Activated CD4-positive, CD25-positive, alpha-beta regulatory T cell treated with anti-CD3 and anti-CD28 coated beads, Interleukin-2, amount 50 U/mL, for 24 hours (primary cell): ENCODE measurements around the gene AKNA.
"Not testable (repeated sequence)": the region's sequence is repeated elsewhere in the genome, so short reads cannot be mapped to it uniquely, and the experiment has no call there.

ENCODE experiments used
- ATAC-seq, 2 donors: fragments of 150-1000 bp; cut with Tn5 transposase; one replicate each; pipeline ENCODE4 v1.10.0; 2021; ENCODE audit warnings: mild to moderate bottlenecking in 1 of 2, moderate library complexity in 1 of 2

The AKNA gene

DNA sequence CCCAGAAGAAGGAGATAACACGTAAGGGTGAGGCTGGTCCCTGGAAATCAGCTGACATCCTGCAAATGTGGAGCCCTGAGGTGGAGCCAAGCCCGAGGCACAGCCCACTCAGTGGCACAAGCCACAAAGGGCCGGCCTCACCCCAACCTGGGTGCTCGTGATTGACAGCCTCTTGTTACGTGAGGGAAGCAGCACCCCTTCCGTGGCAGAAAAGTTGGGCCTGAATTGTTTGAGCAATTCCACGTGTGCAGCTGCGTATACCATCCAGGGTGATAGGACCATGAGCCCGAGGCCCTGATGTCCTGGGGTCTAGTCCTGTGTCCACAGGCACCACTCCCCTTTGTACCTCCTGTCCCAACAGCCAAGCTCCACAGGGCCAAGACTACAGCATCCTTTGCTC lies 53.3 kb downstream of the AKNA start:
- ATAC-seq: no peak

- ATAC-seq: not testable (repeated sequence)
These were observed 54.1 kb downstream of the AKNA start for GRCh38 chr9:114333718-114334117.

GRCh38 chr9:114332474-114333040 lies 55.2 kb downstream of the AKNA start:
- not testable (repeated sequence) for ATAC-seq

GRCh38 chr9:114331229-114332195 lies 56.3 kb downstream of the AKNA start:
- peak in 1 of 2 donors; percentile 23 for ATAC-seq

DNA sequence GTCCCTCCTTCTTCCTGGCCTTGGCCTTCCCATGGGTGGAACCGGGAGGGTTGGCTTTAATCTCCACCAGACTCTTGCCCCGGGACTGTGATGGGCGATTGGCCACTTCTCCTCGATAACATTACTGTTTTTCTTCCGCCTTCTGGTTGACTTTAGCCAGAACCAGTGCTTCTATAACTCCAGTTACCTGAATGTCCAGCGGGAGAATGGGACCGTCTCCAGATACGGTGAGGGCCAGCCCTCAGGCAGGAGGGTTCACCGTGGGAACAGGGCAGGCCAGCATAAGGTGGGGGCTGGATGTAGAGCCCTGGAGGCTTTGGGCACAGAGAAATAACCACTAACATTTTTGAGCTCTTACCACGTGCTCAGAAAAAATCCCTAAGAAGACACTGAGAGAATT lies 57.1 kb downstream of the AKNA start:
- no peak for ATAC-seq

- ATAC-seq: not testable (repeated sequence)
These were observed 58.2 kb downstream of the AKNA start, which contains the start of gene ORM2 for GRCh38 chr9:114329625-114330022. Gene ORM2 (plus strand): TSS chr9:114329869. CDS start chr9:114329905, 36 bp downstream.

DNA sequence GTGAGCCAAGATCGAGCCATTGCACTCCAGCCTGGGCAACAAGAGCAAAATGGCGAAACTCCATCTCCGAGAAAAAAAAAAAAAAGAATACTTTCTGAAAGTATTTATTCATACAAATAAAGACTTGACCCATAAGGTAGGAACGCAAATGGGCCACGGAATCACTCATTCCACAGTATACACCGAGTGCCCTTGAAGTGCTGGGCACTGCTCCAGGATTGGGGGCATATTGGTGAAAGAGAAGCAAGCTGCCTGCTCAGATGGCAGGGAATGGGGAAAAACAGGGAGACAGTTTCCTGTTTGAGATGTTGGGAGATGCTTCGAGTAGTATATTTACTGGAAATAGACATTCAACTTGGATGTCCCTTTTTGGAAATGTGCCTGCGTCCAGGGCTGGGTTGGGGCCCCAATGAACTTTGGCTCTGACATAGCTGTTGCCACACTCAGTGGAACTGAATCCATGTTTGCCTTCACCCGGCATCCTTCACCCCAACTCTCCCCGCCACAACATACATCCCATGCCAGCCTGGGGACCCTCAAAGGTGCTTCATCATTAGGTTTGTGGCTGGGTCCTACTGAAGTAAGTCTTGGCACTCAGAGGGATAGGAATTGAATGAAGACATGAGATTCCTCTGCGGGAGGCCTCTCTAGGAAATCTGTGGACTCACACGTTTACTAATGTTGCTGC lies 58.7 kb downstream of the AKNA start:
- ATAC-seq: not testable (repeated sequence)

- ATAC-seq: not testable (repeated sequence)
These were observed 59.4 kb downstream of the AKNA start for GRCh38 chr9:114328357-114328820.

DNA sequence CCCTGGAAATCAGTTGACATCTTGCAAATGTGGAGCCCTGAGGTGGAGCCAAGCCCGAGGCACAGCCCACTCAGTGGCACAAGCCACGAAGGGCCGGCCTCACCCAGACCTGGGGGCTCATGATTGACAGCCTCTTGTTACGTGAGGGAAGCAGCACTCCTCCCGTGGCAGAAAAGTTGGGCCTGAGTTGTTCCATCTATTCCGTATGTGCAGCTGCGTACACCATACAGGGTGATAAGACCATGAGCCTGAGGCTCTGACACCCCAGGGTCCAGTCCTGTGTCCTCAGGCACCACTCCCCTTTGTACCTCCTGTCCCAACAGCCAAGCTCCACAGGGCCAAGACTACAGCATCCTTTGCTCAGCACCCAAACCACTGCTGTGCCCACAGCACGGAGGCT lies 60.0 kb downstream of the AKNA start:
- no peak for ATAC-seq

DNA sequence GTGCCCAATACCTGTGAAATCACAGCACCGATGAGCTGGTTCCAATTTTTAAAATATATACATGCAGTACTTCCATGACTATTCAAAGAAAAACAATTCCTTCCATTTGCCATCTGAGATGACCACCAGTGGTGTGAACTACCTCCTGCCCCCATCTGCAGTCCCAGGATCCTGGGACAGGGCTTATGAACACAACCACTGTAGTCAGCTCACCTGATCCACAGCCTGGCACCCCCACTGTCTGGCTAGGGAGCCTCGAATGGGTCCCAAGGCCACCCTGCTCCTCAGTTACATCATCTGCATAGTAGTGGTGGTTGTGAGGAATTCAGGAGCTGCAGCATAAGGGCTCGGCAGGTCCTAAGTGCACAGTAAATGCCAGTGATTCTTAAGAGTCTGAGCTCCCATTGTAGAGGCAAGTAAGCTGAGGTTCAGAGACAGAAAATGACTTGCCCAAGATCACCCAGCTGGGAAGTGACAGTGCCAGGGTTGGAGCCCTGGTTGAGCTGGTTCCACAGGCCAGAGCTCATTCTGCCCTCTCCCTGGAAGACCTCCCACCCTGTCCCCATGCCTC lies 62.0 kb downstream of the AKNA start:
- not testable (repeated sequence) for ATAC-seq

GRCh38 chr9:114324965-114325364 lies 62.8 kb downstream of the AKNA start:
- ATAC-seq: not testable (repeated sequence)

GRCh38 chr9:114324492-114324891 lies 63.3 kb downstream of the AKNA start:
- ATAC-seq: no peak

- not testable (repeated sequence) for ATAC-seq
These were observed 63.9 kb downstream of the AKNA start for GRCh38 chr9:114323849-114324248.

GRCh38 chr9:114322831-114323531 lies 64.8 kb downstream of the AKNA start, which contains the start of gene ORM1:
Gene ORM1 (plus strand): TSS chr9:114323098. CDS start chr9:114323134, 36 bp downstream.
- ATAC-seq: not testable (repeated sequence)

GRCh38 chr9:114322160-114322818 lies 65.5 kb downstream of the AKNA start:
- ATAC-seq: not testable (repeated sequence)

DNA sequence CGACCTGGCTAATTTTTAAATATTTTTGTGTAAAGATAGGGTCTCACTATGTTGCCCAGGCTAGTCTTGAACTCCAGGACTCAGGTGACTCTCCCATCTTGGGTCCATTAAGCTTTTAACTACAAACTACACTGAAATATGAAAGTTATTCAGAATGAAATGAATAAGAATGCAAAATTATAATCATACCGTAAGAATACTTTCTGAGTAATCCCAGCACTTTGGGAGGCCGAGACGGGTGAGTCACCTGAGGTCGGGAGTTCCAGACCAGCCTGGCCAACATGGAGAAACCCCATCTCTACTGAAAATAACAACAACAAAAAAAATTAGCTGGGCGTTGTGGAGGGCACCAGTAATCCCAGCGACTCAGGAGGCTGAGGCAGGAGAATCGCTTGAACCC lies 66.0 kb downstream of the AKNA start:
- peak; percentile 38 to 61 for ATAC-seq

DNA sequence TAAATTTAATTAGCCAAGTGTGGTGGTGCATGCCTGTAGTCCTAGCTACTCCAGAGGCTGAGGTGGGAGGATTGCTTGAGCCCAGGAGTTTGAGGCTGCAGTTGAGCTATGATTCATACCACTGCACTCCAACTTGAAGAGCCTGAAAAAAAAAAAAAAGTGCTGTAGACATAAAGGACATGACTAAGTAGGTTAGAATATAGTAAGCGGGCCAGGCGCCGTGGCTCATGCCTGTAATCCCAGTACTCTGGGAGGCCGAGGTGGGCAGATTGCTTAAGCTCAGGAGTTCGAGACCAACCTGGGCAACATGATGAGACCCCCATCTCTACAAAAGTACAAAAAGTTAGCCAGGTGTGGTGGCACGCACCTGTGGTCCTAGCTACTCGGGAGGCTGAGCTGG lies 67.1 kb downstream of the AKNA start:
- not testable (repeated sequence) for ATAC-seq

- ATAC-seq: no peak
These were observed 68.6 kb downstream of the AKNA start for GRCh38 chr9:114319147-114319546.

- no peak for ATAC-seq
These were observed 69.4 kb downstream of the AKNA start for GRCh38 chr9:114318416-114318815.

GRCh38 chr9:114317665-114318357 lies 70.0 kb downstream of the AKNA start:
- no peak for ATAC-seq
